ENCODE results near the gene CROT.

CROT gene

DNA sequence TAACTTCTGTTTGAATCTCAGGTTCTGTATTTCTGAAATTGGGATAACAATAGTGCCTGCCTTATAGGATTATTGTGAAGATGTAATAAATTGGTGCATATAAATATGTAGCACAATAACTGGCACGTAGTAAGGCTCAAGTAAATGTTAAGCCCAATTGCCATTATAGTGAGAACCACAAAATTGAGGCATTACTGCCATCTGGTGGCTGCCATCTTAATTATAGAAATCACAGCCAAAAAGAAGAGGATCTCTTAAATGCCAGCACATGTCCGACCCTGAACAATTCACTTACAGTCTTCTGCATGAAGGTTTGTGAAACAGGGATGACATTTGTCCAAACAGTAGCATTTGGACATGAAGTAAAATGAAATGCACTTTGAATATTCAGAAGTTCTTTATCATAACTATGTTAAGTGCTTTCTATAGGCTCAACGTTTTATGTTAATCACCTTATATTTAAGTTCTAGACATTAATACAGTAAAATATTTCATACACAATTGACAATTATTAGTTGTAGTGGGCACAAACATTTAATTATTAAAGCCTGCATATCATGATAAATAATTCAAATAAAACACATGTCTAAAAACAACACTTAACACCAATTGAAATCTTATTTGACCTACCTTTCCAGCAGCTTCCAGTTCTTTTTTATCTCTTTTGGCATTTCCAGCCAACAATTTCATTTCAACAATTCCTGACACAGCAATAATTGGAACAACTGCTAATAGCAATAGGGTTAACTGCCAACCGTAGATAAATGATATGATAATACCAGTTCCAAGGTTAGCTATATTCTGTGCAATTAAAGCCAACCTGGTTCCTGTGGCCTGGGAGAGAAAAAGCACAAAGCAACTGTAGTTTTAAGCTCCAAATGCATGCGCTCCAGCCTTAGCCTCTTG lies 71.5 kb downstream of the CROT start:
- peak; percentile 53 for DNase-seq

DNA sequence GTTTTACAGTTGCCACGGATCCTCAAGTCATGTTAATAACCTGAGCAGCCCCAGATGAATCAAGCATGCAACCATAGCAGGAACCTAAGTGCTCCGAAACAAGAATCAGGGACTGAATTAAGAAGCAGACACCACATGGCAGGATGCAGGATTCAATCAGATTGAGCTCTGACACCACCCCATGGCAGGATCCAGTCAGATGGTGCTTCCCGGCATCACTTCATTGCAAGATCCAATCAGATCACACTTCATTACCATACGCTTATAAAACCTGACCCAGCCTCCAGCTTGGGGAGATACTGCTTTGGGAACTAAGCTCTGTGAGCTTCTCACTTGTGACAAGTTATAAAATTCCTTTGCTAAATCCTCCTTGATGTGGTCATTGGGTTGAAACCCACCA lies 74.7 kb downstream of the CROT start:
- no peak for DNase-seq

DNA sequence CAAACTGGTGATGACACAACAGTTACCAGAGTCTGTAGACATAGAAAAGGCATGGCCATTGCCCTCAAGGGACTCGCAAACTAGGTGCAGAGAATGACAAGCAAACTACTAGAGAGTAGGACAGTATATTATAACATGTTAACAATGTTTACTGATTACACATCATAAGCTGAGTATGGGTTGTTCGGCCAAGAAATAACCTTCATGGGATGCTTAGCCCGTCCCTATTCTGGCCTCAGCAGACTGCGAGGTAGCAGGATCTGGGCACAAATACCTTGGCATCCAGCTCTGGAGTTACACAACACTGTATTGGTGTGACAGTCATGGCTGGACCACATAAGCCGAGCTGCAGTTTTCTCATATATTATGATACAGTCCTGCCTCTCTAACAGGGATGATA lies 78.6 kb downstream of the CROT start:
- DNase-seq = no peak

DNA sequence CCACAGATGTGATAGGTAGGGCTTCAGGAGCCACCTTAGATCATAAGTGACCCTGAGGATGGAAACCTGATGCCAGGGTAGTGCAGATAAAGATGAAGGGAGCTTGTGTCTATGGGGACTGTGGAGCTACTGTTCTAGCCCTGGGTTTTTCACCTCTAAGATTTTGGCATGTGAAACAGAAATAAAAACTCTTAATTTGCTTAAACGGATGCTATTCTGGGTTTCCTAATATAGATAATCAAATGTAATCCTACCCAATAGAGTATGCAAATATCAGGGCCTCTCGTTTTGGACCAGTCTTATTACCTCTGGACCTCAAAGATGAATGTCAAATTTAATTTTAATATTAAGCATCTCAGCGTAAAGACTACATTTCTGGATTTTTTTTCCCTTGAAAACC lies 80.7 kb downstream of the CROT start:
- no peak for DNase-seq

DNA sequence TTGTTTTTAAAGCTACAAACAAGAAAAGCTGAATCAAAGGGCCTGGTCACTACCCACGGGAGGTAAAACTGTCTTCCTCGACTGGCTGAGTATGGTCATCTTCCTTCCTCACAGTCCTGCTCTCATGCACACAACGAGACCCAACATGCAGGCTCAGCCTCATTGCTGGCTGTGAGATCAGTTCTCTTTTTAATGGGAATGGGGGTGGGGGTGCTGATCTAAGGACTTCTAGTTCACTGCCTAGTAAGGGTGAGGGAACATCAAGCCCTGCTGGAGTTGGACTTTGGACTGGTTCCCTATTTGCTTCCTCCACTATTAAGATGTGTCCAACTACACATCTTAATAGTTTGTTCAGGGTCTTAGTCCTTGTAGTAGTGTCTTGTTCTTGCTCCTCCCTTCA lies 81.8 kb downstream of the CROT start:
- DNase-seq = no peak

DNA sequence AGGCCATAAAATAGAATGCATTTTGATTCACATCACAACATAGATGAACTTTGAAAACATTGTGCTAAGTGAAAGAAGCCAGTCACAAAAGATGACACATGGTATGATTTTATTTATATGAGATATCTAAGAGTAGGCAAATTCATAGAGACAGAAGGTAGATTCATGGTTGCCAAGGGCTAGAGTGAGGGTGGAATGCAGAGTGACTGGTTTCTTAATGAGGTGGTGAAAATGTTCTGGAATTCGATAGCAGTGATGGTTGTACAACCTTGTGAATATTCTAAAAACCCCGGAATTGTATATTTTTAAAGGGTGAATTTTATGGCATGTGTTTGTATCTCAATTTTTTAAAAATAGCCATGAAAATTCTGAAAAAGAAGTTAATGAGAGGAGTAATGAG lies 87.1 kb downstream of the CROT start:
- DNase-seq = no peak

DNA sequence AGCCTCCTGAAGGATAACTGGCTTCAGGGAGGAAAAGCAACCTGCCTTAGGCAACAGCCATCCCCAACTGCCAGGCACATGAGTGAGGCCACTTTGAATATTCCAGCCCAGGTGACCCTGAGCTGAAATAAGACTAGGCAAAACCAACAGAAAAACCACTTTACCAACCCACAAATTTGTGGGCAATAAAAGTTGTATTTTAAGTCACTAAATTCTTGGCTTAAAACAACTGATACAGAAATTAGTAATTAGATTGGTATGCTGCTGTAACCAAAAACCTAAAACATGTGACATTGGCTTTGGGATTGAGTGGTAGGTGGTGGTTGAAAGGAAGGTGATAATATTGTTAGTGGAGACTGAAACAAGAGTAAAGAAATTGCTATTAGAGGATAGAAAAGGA lies 90.1 kb downstream of the CROT start:
- no peak for DNase-seq

DNA sequence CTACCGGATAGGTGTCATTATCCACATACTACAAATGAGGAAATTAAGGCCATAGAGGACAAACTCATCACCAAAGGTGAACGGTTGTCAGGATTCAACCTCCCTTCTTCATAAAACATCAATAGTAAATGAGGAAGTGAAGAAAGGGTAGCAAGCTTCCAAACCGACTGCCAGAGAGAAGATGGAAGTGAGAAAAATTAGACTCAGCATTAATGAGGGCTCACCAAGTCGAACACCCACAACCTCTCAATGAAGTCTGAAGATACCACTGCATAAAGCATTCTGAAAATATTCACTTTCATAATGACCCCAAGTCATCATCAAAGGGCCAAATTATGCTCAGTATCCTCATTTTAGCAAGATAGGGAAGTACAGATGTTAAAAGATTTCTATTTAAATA lies 100.4 kb downstream of the CROT start:
- DNase-seq = no peak

DNA sequence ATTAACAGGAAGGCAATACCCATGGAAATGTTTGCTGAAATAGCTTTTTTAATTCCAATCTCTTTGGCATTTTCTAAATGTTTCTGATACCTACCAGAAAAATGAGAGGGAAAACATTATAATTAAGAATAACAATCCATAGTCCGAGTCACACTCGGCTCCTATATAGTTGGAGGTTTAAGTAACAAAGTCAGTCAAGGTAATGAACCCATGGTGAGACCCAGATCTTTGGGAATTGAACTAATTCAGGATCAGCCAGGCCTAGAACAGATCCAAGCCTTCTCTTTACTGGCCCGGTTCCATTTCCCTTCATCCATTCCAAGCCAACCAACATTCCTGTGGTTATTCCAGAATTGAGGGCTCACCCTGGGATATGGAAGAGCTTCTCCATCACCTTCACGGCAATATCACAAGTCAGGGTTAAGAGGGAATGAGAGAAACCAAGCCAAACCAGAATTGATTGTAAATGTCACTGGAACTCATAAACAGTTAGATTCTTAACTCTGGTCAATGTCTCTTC lies 101.7 kb downstream of the CROT start:
- no peak for DNase-seq

DNA sequence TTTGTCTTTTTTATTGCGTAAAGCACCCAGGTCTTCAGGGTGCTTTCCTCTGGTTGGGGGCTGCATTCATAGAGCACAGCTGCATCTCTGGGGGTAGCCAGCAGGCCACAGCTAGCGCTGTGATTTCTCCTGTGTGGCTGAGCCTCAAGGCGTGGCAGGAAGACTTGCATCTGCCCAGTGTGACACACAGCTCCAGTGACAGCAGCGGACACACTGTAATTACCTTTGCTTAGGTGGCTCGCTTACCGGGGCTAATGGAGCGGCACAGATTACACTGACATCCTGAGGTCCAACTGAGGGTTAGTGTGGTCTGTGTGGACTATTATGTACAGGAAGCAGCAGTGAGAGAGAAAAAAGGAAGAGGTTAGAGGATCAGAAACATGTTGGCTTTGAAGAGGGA lies 102.9 kb downstream of the CROT start:
- DNase-seq = no peak
